ENCODE results near the gene COPB1. TPM values are rescaled to one million over a fixed set of nuclear protein-coding genes. Genes with fewer than 3 reads are reported as not detected.

COPB1 gene
- total and polyA plus RNA-seq, 8 donors, result 31.4 to 58.0 (median 44.9) TPM

DNA sequence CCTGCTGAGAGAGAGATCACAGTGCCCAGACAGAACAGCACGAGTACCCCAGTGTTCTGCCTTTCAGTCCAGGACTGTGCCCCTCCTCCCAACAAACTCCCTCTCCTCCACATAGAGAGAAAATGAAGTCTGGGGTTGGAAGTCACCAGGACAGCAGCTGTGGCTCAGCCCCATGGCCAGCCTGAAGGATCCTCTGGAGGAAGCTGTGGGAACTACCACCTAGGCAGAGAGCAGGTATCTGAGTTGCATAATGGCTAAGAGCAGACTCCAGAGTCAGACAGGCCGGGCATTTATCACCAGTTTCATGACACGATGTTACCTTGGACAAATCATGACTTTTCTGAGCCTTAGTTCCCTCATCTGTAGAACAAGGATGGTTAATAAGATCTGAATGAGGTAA lies 79.4 kb downstream of the COPB1 start:
- DNase-seq (no peak), FAIRE-seq (no peak), ATAC-seq (no peak)
- H3K4me1 ChIP-seq, result no peaks in the 10 kb centered on the region
- H3K36me3 ChIP-seq, result no peaks in the 10 kb centered on the region
- intact Hi-C loops (cut with DNase I), result no loop called here
- no peaks in the 10 kb centered on the region for H3K9me3 ChIP-seq
- TF ChIP-seq, protein P1, sequence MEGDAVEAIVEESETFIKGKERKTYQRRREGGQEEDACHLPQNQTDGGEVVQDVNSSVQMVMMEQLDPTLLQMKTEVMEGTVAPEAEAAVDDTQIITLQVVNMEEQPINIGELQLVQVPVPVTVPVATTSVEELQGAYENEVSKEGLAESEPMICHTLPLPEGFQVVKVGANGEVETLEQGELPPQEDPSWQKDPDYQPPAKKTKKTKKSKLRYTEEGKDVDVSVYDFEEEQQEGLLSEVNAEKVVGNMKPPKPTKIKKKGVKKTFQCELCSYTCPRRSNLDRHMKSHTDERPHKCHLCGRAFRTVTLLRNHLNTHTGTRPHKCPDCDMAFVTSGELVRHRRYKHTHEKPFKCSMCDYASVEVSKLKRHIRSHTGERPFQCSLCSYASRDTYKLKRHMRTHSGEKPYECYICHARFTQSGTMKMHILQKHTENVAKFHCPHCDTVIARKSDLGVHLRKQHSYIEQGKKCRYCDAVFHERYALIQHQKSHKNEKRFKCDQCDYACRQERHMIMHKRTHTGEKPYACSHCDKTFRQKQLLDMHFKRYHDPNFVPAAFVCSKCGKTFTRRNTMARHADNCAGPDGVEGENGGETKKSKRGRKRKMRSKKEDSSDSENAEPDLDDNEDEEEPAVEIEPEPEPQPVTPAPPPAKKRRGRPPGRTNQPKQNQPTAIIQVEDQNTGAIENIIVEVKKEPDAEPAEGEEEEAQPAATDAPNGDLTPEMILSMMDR (IDR thresholded peaks at IDR 0.05), result no peak
- 82 to 96% methylated on average over 3 of the region's 3 CpGs for WGBS, 2 donors
- H3K27ac ChIP-seq, result no peak overlapping the region
- no peaks in the 10 kb centered on the region for H3K27me3 ChIP-seq
- no peak overlapping the region for H3K4me3 ChIP-seq

DNA sequence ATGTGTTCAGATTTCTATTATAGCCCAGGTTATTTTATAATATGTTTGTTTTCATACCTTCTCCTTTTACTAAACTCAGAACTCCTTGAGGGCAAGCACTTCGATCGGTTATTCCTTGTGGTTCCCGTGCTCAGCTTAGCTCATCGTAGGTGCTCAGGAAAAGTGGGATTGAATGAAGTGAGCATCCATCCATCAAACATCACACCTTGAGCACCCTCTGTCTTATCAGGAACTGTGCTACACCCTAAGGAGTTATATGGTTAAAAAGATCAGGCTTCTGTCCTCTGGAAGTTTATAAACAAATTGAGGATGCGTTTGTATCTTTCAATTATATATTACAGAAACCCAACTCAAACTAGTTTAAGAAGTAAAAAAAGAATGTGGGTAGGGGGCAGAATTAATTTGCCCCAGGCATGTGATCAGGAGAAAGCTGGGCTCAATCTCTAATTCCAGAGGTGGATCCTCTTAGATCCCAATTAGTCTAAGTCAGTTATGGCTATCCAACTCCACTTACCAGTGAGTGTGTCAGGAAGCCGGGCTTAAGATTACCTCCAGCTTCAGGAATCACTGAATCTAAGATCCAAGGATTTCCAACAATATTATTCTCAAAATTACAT lies 80.7 kb downstream of the COPB1 start:
- TF ChIP-seq, protein P1 (IDR thresholded peaks at IDR 0.05), result no peak
- ATAC-seq (peak in 1 of 4 donors; percentile 14), DNase-seq (no peak), FAIRE-seq (no peak)
- Histone ChIP-seq H3K4me3 (no peak overlapping the region), H3K9me3 (no peaks in the 10 kb centered on the region), H3K27ac (no peak overlapping the region), H3K36me3 (no peaks in the 10 kb centered on the region), H3K4me1 (no peaks in the 10 kb centered on the region), H3K27me3 (no peaks in the 10 kb centered on the region)
- intact Hi-C loops (cut with DNase I), result no loop called here
- WGBS, 2 donors, result 63 to 67% methylated on average over 6 of the region's 6 CpGs

DNA sequence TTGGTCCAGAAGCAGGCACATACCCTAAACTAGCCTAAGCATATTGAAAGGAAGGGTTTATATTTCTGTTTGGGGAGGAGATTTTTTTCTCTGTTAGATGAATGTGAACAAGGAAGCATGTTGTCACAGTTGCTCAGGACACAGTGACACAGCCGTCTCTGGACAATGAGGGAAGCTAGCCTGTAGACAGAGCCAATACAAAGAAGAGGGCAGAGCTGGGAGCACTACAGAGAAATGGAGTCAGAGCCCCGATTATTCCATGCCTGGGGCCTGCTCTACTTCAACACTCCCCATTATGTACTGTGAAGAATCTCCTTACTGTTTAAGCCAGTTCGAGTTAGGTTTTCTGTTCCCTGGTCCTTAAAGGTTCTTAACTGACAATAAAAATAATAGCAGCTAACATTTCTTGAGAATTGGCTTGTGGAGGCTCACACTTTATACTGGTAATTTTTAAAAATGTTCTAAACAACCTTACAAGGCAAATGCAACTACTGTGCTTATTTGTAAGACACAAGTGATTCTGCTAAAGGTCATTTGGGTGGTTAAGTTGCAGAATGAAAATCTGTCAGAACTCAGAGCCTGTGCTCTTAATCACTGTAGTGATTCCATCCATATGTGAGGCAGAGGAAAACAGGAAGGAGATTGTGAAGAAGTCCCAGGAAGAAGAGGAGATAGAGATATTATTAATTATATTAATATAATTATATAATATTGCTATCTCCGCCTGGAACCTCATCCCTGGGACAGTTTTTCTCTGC lies 81.8 kb downstream of the COPB1 start:
- H3K4me3 ChIP-seq, result no peak overlapping the region
- WGBS, 2 donors, result 74 to 78% methylated on average over 4 of the region's 4 CpGs
- no peak for FAIRE-seq
- DNase-seq, result no peak
- TF ChIP-seq, protein P1 (IDR thresholded peaks at IDR 0.05), result no peak
- H3K4me1 ChIP-seq, result no peaks in the 10 kb centered on the region
- H3K36me3 ChIP-seq, result no peaks in the 10 kb centered on the region
- no peak for ATAC-seq
- no peaks in the 10 kb centered on the region for H3K27me3 ChIP-seq
- no peaks in the 10 kb centered on the region for H3K9me3 ChIP-seq
- intact Hi-C loops (cut with DNase I), result no loop called here
- no peak overlapping the region for H3K27ac ChIP-seq

DNA sequence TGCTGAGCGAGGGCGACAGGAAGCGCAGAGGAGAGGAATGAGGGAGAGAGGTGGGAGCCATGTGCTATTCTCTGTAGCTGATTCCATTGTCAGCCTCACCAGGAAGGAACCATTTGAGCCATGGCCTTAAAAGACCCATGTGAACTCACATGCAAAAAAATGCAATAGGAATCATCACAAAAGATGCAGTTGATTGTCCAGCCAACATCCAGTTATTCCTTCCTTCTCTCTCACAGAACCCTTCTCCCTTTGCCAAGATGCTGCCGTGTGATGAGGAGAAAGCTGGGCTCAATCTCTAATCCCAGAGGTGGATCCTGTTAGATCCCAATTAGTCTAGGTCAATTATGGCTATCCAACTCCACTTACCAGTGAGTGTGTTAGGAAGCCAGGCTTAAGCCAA lies 82.4 kb downstream of the COPB1 start:
- no peaks in the 10 kb centered on the region for H3K4me1 ChIP-seq
- no peaks in the 10 kb centered on the region for H3K27me3 ChIP-seq
- H3K27ac ChIP-seq, result no peak overlapping the region
- H3K4me3 ChIP-seq, result no peak overlapping the region
- intact Hi-C loops (cut with DNase I), result no loop called here
- no peaks in the 10 kb centered on the region for H3K36me3 ChIP-seq
- no peaks in the 10 kb centered on the region for H3K9me3 ChIP-seq
- WGBS, 2 donors, result 86 to 93% methylated on average over 4 of the region's 4 CpGs
- DNase-seq (no peak), ATAC-seq (no peak), FAIRE-seq (no peak)
- TF ChIP-seq, protein P1 (IDR thresholded peaks at IDR 0.05), result no peak

Measured in pancreas (tissue), 10 donors.